ENCODE results near the gene DCLRE1B.

DCLRE1B gene

DNA sequence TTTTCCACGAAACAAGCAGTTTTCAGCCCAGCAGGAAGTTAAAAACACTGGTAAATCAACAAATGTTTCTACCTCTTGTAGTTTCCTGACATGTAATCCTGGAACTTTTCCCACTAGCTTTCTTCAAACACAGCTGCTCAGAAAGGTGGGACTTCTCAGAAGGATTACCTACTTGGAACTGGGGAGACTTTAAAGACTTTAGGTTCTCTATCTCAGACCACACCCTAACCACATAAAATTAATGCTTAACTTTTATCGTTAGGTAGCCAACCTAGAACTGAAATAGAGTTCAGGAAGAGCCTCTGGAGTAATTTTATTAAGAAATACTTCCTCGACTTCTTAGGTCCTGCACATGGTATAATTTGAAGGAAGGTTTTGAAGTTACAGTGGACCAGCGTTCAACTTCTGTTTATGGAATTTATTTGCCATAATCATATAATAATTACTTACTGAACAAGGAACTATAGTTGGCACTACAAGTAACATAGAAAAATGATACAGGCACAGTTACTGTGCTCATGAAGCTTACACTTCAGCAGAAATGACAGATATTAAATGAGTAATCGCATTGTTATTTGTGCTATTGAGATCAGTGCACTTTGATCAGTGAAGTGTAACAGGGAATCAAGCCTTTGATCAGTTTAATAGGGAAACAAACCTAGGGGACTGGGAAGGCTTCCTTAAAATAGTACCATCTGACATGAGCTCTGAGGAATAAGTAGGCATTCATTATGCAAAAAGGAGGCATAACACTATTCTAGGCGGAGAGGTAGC is 17.5 kb upstream of the DCLRE1B start, which contains the start of gene BCL2L15:
TSS of gene BCL2L15 (minus strand) at position 180 of the 774 bp plus-strand sequence. CDS start 206 bp downstream, outside the sequence.
- no peak for DNase-seq

DNA sequence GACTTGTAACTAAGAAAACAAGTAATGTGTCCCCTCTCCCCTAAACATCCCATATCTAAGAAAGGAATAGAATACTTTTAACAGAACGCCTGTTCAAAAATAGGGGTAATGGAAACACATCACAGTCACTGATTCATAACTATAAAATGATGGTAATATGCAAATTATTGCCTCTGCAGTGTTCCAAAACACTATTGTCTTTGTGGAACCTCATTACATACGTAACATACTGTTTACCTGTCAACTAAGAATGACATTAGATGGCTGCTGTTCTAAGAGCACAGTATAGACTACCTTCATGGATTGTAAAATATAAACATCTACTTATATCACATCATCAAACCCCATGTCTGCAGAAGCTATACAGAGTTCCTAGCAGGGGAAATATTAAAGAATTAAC is 14.3 kb upstream of the DCLRE1B start:
- DNase-seq, result no peak

DNA sequence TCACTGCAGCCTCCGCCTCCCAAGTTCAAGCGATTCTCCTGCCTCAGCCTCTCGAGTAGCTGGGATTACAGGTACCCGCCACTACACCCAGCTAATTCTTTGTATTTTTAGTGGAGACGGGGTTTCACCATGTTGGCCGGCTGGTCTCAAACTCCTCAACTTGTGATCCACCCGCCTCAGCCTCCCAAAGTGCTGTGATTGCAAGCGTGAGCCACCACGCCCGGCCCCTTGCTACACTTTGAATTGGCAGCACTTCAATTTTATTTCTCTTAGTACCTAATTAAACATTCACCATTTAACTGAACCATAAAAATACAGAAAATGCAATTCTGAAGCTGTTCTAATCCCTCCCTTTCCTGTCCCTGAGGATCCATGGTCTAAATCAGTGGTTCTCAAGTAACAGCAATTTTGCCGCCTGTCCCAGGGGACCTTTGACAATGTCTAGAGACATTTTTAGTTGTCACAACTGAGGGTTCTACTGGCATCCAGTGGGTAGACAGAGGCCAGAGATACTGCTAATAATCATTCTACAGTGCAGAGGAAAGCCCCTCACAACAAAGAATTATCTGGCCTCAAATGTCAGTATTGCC is 13.4 kb upstream of the DCLRE1B start:
- no peak for DNase-seq

DNA sequence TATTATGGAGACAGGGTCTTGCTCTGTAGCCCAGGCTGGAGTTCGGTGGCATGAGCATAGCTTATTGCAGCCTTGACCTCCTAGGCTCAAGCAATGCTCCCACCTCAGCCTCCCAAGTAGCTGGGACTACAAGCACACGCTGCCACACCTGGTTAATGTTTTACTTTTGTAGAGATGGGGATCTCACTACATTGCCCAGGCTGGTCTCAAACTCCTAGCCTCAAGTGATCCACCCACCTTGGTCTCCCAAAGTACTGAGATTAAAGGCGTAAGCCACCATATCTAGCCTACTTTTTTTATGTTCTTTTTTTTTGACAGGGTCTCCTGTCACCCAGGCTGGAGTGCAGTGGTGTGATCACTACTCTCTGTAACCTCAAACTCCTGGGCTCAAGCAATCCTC is 11.9 kb upstream of the DCLRE1B start:
- no peak for DNase-seq

DNA sequence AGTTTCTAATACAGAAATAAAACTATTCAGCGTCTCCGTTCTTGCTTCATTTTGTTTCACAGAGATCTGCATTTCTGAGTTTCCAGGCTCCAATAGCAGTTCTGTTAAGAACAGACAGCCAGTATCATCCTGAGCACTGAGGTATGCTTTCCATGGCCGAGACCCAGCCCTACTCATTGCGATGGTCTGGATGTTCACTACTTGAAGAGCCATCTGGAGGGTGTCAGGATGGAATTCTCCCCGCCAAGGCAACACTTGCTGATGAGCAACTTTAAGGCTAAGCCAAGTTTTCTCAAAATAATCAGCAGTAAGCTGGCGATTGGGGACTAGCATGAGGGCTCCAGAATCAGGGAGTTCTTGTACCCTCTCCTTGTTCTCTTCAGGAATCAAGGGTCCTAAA is 10.0 kb upstream of the DCLRE1B start:
- DNase-seq, result no peak

DNA sequence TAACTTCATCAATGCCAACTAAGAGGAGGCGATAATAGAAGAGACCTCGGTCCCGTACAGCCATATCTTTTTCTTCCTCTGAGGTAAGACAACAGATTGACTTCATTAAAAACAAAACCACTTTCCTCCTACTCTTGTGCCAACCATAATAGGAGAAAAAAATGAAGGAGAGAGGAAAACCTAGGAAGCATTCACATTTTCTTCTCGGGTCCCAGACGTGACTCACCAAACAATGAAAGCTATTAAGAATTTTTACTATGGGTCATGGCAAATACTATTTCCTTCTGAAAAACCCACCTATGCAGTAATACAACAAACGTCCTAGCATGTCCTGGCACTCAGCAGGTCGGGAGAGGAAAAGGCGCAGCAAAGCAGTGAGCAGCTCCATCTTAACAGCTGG is 9.2 kb upstream of the DCLRE1B start:
- DNase-seq, result no peak

DNA sequence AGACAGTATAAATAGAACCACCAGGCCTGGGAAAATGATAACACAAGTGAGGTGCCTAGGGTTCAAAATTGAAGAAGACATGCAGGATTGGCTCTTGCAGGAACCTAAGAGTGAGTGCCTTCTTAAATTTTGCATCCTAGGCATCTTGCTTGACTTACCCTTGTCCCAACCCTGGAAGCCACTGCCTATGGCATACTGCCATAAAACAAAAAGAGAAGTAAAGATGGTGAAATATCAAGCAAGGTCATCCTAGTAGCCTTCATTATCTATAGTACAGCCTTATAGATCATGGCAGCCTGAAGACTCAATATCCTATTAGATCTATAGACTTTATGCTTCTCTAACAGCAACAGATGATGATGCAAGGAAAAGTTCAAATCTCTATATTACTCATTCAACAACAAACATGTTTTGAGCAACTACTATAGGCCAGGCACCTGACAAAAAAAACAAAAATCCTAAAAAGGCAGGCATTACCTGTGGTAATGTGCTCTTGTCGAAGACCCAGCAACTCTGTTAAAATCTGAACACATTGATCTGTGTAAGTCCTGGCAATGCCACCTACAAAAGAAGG is 6.8 kb upstream of the DCLRE1B start:
- no peak for DNase-seq

DNA sequence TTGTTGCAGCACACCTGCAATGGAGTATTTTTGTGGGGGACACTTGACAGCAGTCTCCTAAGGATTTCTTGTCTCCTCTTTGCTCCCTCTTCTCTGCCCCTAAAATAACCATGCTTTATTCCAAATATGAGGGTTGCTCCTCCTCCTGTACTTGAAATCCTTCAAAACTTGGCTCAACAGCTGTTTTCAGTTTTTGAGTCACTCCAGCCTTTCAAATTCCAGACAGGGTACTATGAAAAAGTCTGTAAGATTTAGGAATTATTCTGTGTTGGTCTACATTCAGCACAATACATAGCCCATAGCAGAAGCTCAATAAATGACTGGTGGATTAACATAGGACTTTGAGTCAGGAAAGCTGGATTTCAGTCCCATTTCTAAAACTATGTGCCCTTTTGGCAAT is 6.0 kb upstream of the DCLRE1B start:
- no peak for DNase-seq

DNA sequence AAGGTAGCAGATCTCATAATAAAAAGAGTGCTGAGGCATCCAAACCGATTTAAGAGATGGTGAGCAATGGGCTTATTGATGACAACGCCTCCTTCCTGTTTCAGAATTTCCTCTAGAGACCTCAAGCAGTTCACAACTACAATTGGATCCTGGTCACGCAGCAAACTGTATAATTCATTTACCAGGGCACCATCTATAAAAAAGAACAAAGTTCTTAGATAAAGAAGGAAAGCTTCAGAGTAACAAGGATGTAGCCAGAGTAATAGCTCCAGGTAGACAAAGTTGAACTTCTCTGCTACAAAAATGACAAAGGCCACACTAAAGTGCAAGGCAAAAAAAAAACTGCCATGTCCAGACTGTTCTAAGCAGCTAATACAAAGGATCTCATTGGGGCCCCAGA is 3.9 kb upstream of the DCLRE1B start:
- no peak for DNase-seq

DNA sequence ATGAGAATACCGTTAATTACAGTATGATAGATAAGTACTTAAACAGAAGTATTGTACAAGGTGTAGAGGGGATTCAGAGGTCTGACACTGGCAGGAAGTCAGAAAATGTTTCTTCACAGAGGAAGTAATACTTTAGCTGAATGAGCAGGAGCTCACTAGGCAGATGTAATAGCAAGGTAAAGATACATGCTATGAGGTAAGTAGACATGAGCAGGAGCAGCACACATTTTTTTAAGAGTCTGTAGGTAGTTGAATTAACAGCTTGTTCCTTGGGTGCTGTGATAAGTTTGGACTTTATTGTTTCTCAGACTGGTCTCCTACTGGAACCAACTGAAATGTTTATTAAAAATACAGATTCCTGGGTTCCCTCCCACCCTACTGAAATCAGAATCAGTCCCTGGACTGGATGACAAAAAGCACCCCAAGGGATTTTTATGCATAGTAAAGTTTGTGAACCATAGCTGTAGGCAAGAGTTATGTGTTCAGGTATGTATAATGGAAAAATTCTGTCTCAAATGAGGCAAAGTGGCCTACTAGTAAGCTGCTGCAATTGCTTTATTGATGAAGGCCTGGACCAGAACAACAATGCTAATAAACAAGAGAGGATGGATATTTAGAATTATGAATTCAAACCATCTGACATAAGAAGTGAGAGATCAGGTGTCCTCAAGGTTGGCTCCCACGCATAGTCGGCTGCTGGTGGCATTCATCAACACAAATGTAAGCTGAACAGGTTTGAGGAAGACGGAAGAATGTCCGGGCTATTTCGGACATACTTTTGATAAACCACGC is 1.4 kb upstream of the DCLRE1B start:
- no peak for DNase-seq

DNA sequence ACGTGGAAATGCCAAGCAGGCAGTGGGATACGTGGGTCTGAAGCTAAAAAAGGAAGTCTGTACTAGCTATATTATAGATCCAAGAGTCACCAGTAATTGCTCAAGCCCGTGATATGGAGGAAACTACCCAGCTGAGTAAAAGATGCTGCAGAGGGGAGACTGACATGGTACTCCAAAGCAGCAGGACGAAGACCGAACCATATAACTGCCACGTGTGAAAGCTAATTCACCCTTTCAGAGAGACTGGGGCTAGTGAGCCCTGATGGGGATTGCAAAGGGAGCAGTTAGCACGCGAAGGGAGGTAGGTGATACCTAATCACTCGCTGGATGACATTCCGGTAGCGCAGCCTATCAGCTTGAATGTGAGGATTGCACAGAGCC is 843 bp upstream of the DCLRE1B start:
- DNase-seq, result no peak

DNA sequence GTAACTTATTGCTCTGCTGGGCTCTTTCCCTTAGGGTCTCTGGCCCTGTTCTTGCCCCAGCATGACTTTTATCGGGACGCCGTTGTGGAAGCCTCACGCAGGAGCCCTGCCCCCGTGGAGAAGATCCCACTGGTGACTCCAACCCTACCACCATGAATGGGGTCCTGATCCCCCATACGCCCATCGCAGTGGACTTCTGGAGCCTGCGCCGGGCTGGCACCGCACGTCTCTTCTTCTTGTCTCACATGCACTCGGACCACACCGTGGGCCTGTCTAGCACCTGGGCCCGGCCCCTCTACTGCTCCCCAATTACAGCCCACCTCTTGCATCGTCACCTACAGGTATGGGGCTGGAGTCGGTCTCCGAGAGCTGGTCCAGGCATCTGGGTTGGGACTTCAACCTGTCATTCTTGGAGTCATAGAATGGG is 322 bp downstream of the DCLRE1B start:
- DNase-seq, result no peak

DNA sequence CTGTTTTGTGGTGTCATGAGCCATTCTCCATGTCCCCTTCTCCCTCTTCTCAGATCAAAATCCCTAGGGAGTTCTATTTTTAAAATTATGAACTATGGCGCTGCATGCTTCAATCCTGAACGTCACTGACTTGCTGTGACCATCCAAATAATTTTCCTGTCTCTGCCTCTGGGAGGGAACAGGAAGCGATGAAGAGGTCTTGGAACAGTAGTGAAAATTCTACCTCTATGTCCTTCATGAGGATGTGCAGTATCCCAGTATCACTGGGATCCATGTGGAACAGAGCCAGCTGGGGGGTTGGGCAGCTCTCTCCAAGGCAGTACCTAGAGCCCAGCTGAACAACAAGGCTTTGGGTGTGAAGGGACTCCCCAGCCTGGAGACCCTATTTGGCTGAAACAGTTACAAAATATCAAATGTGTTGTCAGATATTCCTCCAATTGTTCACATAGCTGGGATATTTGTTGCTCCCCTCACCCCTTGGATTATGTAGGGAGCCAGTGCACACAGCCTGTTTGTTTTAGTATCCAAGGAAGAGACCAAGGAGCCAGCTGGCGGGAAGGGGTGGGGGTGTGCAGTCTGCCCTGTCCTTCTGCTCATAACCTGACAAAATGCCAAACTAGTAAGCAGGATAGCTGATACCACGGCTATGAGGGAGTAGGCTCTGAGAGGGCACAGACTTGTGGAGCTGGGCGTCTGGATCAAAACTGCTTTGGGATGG is 7.6 kb downstream of the DCLRE1B start:
- DNase-seq, result peak; percentile 89 to 96

DNA sequence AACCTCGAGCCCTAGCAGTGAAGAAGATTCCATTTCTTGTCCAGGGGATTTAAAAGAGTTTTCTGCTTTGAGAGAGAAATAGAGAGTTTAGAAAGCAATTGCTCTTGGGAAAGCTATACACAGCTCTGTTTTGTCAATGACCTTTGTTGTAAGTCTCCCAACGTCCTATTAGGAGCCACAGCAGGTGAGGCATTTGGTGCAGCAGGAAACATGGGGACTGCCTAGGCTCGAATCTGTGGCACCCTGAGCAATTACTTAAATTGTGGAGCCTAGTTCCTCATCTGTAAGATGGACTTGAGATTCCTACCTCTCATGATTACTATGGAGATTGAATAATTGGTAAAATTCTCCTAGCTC is 8.2 kb downstream of the DCLRE1B start:
- no peak for DNase-seq

DNA sequence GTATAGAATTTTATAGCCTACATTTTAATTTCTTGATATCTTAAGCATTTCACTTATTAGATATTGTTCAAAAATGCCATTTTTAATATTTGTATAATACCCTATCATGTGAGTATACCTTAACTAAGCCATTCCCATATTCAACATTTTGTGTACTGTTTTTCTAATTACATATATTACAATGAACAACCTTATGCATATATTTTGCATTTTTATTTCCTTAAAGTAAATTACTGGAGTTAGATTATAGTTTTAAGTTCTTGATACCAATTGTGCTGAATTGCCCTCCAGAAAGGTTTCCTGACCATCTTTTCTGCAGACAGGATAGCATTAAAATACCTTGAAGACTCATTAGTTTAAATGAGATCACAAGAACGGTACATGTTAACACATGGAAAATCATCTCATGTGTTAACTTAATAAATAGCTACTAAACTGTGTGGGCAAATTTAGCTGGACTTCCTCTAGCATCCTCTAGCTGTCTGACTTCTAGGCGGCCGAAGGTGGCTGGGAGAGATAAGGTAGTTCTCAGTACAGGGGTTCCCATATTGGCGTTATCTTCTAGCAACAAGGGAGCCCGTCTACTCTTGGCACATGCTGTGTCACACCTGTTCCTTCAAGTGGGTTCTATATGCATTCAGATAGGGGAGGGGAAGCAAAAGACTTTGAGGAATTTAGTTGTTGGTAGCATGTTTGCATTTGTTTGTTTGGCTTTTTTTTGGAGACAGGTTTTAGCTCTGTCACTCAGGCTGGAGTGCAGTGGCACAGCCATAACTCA is 8.9 kb downstream of the DCLRE1B start:
- no peak for DNase-seq

DNA sequence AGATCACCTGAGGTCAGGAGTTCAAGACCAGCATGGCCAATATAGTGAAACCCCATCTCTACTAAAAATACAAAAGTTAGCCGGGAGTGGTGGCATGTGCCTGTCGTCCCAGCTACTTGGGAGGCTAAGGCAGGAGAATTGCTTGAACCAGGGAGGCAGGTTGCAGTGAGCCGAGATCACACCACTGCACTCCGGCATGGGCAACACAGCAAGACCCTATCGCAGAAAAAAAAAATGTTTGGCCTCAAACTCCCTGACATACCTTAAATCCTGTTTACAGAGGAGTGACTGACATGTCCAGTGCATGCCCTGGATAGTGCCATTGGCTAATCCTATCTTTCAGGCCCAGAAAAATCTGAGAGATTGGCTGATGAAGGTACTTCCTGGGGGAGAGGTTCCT is 11.8 kb downstream of the DCLRE1B start:
- DNase-seq, result no peak

DNA sequence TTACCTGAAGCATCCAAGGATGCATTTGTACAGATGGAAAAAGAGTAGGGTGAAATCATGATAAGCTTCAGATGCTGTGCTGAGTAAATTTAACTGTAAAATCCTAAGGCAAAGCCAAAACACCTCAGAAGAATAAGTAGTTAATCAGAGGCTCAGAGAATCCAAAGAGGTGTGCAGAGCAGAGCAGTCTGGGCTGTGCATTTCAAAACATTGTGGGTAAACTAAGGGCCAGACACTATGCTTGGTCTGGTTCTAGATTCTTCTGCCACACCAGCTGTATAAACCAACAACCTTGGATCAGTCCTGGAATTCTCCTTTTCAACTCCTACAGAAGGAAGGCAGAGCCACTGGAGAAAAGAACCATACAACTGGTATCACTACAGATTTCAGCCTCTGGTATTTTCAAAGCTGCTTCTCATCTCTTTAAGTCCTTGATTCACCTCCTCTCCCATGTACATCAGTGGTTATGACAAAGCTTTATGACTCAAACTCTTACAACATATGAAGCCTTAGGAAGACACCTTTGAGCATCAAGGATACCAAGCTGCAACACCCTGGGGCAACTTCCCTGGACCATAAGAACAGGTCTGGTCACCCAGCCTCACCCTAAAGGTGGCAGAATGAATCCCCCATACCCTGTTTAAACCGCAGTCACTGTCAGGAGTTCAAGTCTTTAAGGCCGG is 12.4 kb downstream of the DCLRE1B start:
- no peak for DNase-seq

DNA sequence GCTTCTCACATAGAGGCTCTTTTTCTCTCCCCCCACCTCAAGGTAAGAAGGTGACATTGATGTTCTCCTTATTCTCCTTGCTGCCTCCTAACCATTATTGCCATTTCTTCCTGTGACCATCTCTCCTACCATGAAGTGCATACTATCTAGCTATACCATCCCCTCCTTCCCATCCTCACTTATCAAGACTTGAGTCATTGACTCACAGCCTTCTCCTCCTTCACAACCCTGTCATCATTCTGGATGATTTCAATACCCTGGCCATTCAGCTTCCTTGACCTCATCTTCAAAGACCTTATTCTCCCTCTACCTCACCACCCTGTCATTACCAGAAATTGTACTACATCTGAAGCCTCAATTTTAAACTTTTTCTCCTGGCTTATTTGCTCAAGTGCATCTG is 13.1 kb downstream of the DCLRE1B start:
- DNase-seq, result no peak

DNA sequence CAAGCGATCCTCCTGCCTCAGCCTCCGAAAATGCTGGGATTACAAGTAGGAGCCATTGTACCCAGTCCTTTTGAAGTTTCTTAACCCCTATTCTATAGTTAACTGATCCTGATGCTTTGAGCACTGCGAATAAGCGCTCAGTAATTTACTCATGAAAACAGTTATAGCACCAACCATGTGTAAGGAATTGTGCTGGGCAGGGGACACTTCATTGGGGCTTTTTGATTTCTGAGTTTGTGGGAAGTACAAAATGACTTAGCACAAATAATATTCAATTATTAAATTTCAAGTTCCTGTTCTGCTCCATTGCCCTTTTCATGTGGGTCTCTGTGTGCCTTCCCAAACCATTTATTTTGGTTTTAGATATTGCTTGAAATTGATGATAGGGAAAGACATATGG is 17.8 kb downstream of the DCLRE1B start:
- no peak for DNase-seq

DNA sequence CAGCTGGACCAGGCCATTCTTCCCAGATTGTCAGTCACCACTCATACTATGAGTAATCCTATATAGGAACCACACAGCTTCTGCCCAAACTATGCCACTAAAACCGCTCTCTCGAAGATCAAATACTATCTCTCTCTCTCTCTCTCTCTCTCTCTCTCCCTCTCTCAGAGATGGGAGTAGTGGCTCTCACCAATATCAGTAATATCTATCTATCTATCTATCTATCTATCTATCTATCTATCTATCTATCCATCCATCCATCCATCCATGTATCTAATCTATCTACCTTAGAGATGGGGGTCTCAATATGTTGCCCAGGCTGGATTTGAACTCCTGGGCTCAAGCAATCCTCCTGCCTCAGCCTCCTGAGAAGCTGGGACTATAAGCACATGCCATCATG is 19.3 kb downstream of the DCLRE1B start:
- no peak for DNase-seq

DNA sequence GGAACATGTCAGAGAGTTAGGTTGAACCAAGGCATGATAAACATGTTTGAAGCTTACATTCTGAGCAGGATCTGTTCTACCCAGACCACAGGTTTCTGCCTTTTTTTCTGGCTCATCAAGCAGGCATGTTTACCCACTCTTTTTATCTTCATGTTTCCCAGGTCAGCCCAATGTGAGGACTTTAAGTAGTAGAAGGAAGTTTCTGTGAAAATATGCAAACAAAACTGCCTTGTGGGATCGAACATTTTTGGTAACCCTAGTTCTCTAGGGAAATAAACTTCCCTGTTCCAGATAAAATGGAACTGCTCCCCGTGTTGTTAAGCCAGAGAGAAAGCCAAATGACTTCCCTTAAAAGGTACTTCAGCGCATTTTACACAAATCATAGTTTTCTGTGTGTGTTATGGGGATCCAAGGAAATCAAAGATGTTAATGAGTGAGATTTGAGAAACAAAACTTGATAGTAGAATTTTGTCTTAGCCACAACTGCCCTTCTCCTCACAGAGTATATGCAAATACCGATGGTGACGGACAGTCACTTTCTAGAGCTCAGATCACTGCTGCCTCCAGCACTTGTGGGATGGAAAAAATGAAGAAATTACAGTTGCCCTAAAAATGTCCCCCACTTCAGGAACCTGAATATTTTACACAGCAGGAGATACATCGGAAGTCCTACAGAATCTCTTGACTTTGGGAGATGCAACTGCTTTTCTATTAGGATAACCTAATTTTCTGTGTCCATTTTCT is 23.2 kb downstream of the DCLRE1B start:
- DNase-seq, result no peak

All from NCI-H446 (cell line).